Measurements from ENCODE around the gene GPR158. TPM values are rescaled to one million over a fixed set of nuclear protein-coding genes. Genes with fewer than 3 reads are reported as not detected.

Gene GPR158
- total RNA-seq, 1 experiment from 2014 or later = 12.2 TPM

DNA sequence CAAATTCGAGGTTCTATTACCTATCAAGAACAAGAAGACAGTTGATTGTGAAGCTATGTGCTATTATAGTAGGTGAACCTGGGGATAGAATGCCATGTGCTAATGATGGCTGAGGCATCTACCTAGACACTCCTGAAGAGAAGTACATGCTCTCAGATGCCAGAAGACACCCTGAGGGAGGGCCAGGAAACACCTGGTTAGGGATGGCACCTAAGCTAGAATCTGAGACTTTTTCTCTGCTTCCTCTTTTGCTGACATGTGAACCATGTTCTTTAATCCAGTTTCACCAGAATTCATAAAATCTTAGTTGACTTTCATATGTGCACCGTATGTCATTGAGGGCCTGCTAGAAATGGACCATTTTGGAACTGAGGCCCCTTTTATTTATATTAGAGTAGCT is 242.8 kb downstream of the GPR158 start:
- no peaks in the 10 kb centered on the region for H3K9me3 ChIP-seq (ENCODE audit: insufficient read depth, low read depth)
- ChIA-PET POLR2A (ENCODE audit: unreplicated experiment) (no interaction called here), CTCF (no interaction called here)
- H3K4me3 ChIP-seq = no peak overlapping the region
- H4K20me1 ChIP-seq (ENCODE audit: insufficient read depth) = no peaks in the 10 kb centered on the region
- BruUV-seq (replicated peaks) = no TSS peak
- H3K27ac ChIP-seq = no peak overlapping the region
- no peak overlapping the region for H3K4me2 ChIP-seq
- no peaks in the 10 kb centered on the region for H3K27me3 ChIP-seq (ENCODE audit: insufficient read depth, low read depth)
- no peak overlapping the region for H2AFZ ChIP-seq
- intact Hi-C loops (cut with micrococcal nuclease; ENCODE audit: unreplicated experiment) = no loop called here
- TF ChIP-seq, protein P1, sequence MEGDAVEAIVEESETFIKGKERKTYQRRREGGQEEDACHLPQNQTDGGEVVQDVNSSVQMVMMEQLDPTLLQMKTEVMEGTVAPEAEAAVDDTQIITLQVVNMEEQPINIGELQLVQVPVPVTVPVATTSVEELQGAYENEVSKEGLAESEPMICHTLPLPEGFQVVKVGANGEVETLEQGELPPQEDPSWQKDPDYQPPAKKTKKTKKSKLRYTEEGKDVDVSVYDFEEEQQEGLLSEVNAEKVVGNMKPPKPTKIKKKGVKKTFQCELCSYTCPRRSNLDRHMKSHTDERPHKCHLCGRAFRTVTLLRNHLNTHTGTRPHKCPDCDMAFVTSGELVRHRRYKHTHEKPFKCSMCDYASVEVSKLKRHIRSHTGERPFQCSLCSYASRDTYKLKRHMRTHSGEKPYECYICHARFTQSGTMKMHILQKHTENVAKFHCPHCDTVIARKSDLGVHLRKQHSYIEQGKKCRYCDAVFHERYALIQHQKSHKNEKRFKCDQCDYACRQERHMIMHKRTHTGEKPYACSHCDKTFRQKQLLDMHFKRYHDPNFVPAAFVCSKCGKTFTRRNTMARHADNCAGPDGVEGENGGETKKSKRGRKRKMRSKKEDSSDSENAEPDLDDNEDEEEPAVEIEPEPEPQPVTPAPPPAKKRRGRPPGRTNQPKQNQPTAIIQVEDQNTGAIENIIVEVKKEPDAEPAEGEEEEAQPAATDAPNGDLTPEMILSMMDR (conservative IDR thresholded peaks at IDR 0.05) = no peak
- no peak for TF ChIP-seq EZH2 (IDR thresholded peaks at IDR 0.05; ENCODE audit: low read depth)
- H3F3A ChIP-seq (ENCODE audit: insufficient read depth, low read depth) = no peaks in the 10 kb centered on the region
- DNase-seq = no peak
- no peaks in the 10 kb centered on the region for H3K36me3 ChIP-seq (ENCODE audit: low read depth)
- no peaks in the 10 kb centered on the region for H3K79me2 ChIP-seq (ENCODE audit: low read depth)
- no peaks in the 10 kb centered on the region for H3K9me2 ChIP-seq (ENCODE audit: insufficient read depth)
- H3K4me1 ChIP-seq (replicated peaks; ENCODE audit: insufficient read depth) = no peaks in the 10 kb centered on the region

DNA sequence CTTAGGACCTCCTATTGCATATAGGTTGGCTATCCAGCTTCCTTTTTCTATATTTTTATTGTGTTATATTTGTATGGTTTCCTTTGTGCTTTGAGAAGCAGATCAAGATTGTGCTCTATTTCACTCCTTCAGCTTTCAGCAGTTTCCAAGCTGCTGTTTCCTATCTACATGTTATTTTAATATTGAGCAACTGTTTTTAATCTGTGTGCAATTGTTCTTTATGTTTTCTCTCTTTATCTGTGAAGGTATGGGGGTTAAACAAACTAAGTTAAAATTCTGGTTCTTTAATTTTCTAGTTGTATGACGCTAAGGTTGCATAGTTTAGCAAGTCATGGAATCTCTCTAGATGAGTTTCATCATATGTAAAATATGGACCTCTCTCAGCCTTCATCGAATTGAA is 251.0 kb downstream of the GPR158 start:
- CTCF ChIA-PET = no interaction called here
- BruUV-seq (replicated peaks) = no TSS peak
- Histone ChIP-seq H3K4me3 (no peak overlapping the region), H3K9me2 (ENCODE audit: insufficient read depth) (no peaks in the 10 kb centered on the region), H3F3A (ENCODE audit: insufficient read depth, low read depth) (no peaks in the 10 kb centered on the region), H2AFZ (no peak overlapping the region), H3K27me3 (ENCODE audit: insufficient read depth, low read depth) (no peaks in the 10 kb centered on the region), H3K4me1 (replicated peaks; ENCODE audit: insufficient read depth) (no peaks in the 10 kb centered on the region), H3K9me3 (ENCODE audit: insufficient read depth, low read depth) (no peaks in the 10 kb centered on the region), H3K4me2 (no peak overlapping the region), H4K20me1 (ENCODE audit: insufficient read depth) (no peaks in the 10 kb centered on the region), H3K36me3 (ENCODE audit: low read depth) (no peaks in the 10 kb centered on the region), H3K27ac (no peak overlapping the region), H3K79me2 (ENCODE audit: low read depth) (no peaks in the 10 kb centered on the region)
- DNase-seq = no peak
- TF ChIP-seq, protein P1 (conservative IDR thresholded peaks at IDR 0.05) = no peak
- TF ChIP-seq EZH2 (IDR thresholded peaks at IDR 0.05; ENCODE audit: low read depth) = no peak
- intact Hi-C loops (cut with micrococcal nuclease; ENCODE audit: unreplicated experiment) = no loop called here
- POLR2A ChIA-PET (ENCODE audit: unreplicated experiment) = no interaction called here

DNA sequence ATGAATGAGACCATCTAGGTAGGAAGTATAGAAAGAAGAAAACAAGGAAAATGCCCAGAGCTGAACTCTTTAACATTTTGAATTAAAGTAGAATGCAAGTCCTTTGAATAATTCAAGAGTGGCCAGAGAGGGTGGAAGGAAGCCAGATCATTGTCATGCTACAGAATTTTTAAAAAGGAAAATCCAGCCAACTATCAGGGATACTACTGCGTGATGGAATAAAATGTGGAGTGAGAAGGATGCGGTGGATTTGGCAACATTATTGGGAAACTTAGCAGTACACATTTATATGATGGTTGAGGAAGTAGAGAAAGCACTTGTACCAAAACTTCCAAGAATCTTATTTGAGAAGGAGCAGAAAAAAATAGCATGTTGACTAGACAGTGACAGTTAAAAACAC is 261.6 kb downstream of the GPR158 start:
- Histone ChIP-seq H3F3A (ENCODE audit: insufficient read depth, low read depth) (no peaks in the 10 kb centered on the region), H3K9me2 (ENCODE audit: insufficient read depth) (no peaks in the 10 kb centered on the region), H3K27me3 (ENCODE audit: insufficient read depth, low read depth) (no peaks in the 10 kb centered on the region), H3K4me2 (no peak overlapping the region), H4K20me1 (ENCODE audit: insufficient read depth) (no peaks in the 10 kb centered on the region), H3K4me1 (replicated peaks; ENCODE audit: insufficient read depth) (no peaks in the 10 kb centered on the region), H3K9me3 (ENCODE audit: insufficient read depth, low read depth) (no peaks in the 10 kb centered on the region), H3K27ac (no peak overlapping the region), H3K36me3 (ENCODE audit: low read depth) (no peaks in the 10 kb centered on the region), H2AFZ (no peak overlapping the region), H3K4me3 (no peak overlapping the region), H3K79me2 (ENCODE audit: low read depth) (no peaks in the 10 kb centered on the region)
- ChIA-PET CTCF (no interaction called here), POLR2A (ENCODE audit: unreplicated experiment) (no interaction called here)
- TF ChIP-seq, protein P1 (conservative IDR thresholded peaks at IDR 0.05) = no peak
- no TSS peak for BruUV-seq (replicated peaks)
- no peak for DNase-seq
- intact Hi-C loops (cut with micrococcal nuclease; ENCODE audit: unreplicated experiment) = no loop called here
